H9 (cell line): Measurements from ENCODE around the gene EGFL8. TPM values are rescaled to one million over a fixed set of nuclear protein-coding genes. Genes with fewer than 3 reads are reported as not detected.

Experiments
- DNase-seq: peaks from one replicate; pipeline ENCODE4 v3.0.0-alpha.2; 2017
- H2AFZ ChIP-seq: one replicate; pipeline ENCODE4 v1.6.1; 2013; ENCODE audit warnings: mild to moderate bottlenecking, low read length, control low read depth, moderate library complexity
- H2AK5ac ChIP-seq: 2 replicates; pipeline ENCODE4 v1.6.1; 2013; ENCODE audit warnings: low read length, control low read depth, mixed read lengths; ENCODE audit not compliant: insufficient read length
- H2BK120ac ChIP-seq: one replicate; pipeline ENCODE4 v1.6.1; 2013; ENCODE audit warnings: low read depth, mild to moderate bottlenecking, low read length, control low read depth, inconsistent platforms; ENCODE audit not compliant: poor library complexity, severe bottlenecking
- H2BK12ac ChIP-seq: 2 replicates; pipeline ENCODE4 v1.6.1; 2013; ENCODE audit warnings: low read length, control low read depth, mixed read lengths, low read depth; ENCODE audit not compliant: insufficient read length
- H2BK15ac ChIP-seq: 2 replicates; pipeline ENCODE4 v1.6.1; 2013; ENCODE audit warnings: low read depth, low read length, control low read depth
- H2BK20ac ChIP-seq: one replicate; pipeline ENCODE4 v1.6.1; 2013; ENCODE audit warnings: low read depth, mild to moderate bottlenecking, low read length, control low read depth, inconsistent platforms; ENCODE audit not compliant: poor library complexity, severe bottlenecking
- H2BK5ac ChIP-seq: 2 replicates; pipeline ENCODE4 v1.6.1; 2013; ENCODE audit warnings: low read length, control low read depth, mixed read lengths; ENCODE audit not compliant: insufficient read length
- H3K14ac ChIP-seq: 2 replicates; pipeline ENCODE4 v1.6.1; 2013; ENCODE audit warnings: low read length, control low read depth; ENCODE audit not compliant: insufficient read depth
- H3K18ac ChIP-seq: 2 replicates; pipeline ENCODE4 v1.6.1; 2013; ENCODE audit warnings: low read depth, mild to moderate bottlenecking, mixed read lengths, low read length, control low read depth; ENCODE audit not compliant: insufficient read length
- H3K23ac ChIP-seq: 2 replicates; pipeline ENCODE4 v1.6.1; 2013; ENCODE audit warnings: low read length, control low read depth, mixed read lengths, low read depth; ENCODE audit not compliant: insufficient read length
- H3K23me2 ChIP-seq: 2 replicates; pipeline ENCODE4 v1.6.1; 2013; ENCODE audit warnings: low read depth, mild to moderate bottlenecking, mixed read lengths, low read length, control low read depth; ENCODE audit not compliant: insufficient read length, poor library complexity, severe bottlenecking
- H3K27ac ChIP-seq: 2 replicates; pipeline ENCODE4 v1.5.1; 2013; ENCODE audit warnings: low read length, control low read depth, mixed read lengths, low read depth; ENCODE audit not compliant: insufficient read length
- H3K27me3 ChIP-seq: 2 replicates; pipeline ENCODE4 v1.6.1; 2013; ENCODE audit warnings: low read length, control low read depth, inconsistent platforms; ENCODE audit not compliant: insufficient read depth
- H3K4ac ChIP-seq: 2 replicates; pipeline ENCODE4 v1.6.1; 2013; ENCODE audit warnings: low read depth, mild to moderate bottlenecking, control low read depth, inconsistent platforms, low read length, moderate library complexity
- H3K4me1 ChIP-seq: 2 replicates; pipeline ENCODE4 v1.6.1; 2013; ENCODE audit warnings: low read length, control low read depth, inconsistent platforms; ENCODE audit not compliant: insufficient read depth
- H3K4me2 ChIP-seq: 2 replicates; pipeline ENCODE4 v1.6.1; 2013; ENCODE audit warnings: low read length, control low read depth, mixed read lengths; ENCODE audit not compliant: insufficient read length, insufficient read depth
- H3K56ac ChIP-seq: 2 replicates; pipeline ENCODE4 v1.6.1; 2013; ENCODE audit warnings: low read depth, mild to moderate bottlenecking, mixed read lengths, low read length, control low read depth; ENCODE audit not compliant: insufficient read length
- H3K79me1 ChIP-seq: 2 replicates; pipeline ENCODE4 v1.6.1; 2013; ENCODE audit warnings: low read depth, mild to moderate bottlenecking, moderate library complexity, low read length, control low read depth, inconsistent platforms; ENCODE audit not compliant: insufficient read depth, poor library complexity, severe bottlenecking
- H3K79me2 ChIP-seq: 2 replicates; pipeline ENCODE4 v1.6.1; 2013; ENCODE audit warnings: low read length, control low read depth, inconsistent platforms; ENCODE audit not compliant: insufficient read depth
- H3K9ac ChIP-seq: 2 replicates; pipeline ENCODE4 v1.6.1; 2013; ENCODE audit warnings: low read length, control low read depth, mixed read lengths; ENCODE audit not compliant: insufficient read length; ENCODE audit errors: extremely low read depth
- H3K9me3 ChIP-seq: one replicate; pipeline ENCODE4 v1.6.1; 2013; ENCODE audit warnings: low read depth, low read length, inconsistent platforms; ENCODE audit not compliant: control insufficient read depth
- H3T11ph ChIP-seq: one replicate; pipeline ENCODE4 v1.6.1; 2013; ENCODE audit warnings: mild to moderate bottlenecking, low read length, control low read depth, inconsistent platforms
- H4K20me1 ChIP-seq: one replicate; pipeline ENCODE4 v1.6.1; 2013; ENCODE audit not compliant: control insufficient read depth, insufficient read length, insufficient read depth
- H4K5ac ChIP-seq: 2 replicates; pipeline ENCODE4 v1.6.1; 2013; ENCODE audit warnings: low read depth, mild to moderate bottlenecking, mixed read lengths, low read length, control low read depth; ENCODE audit not compliant: insufficient read length
- H4K8ac ChIP-seq: replicated peaks from 2 replicates; pipeline ENCODE4 v1.6.1; 2013; ENCODE audit warnings: low read length, control low read depth, mixed read lengths, low read depth; ENCODE audit not compliant: insufficient read length
- H4K91ac ChIP-seq: 2 replicates; pipeline ENCODE4 v1.6.1; 2013; ENCODE audit warnings: low read depth, mild to moderate bottlenecking, moderate library complexity, mixed read lengths, low read length, control low read depth; ENCODE audit not compliant: insufficient read length
- H3K27ac Mint-ChIP-seq, 3 experiments: 2 replicates in 2 of 3; 3 replicates in 1 of 3; pipeline ENCODE4 v1.8.0; 2020 to 2021; ENCODE audit warnings: mixed read lengths in 3 of 3, mild to moderate bottlenecking in 1 of 3, moderate library complexity in 1 of 3
- H3K27me3 Mint-ChIP-seq: 2 replicates; pipeline ENCODE4 v1.8.0; 2021; ENCODE audit warnings: low read depth, mild to moderate bottlenecking, moderate library complexity, mixed read lengths
- H3K36me3 Mint-ChIP-seq, 3 experiments: 2 replicates in 2 of 3; 3 replicates in 1 of 3; pipeline ENCODE4 v1.8.0; 2020 to 2021; ENCODE audit warnings: low read depth in 3 of 3, mixed read lengths in 3 of 3; ENCODE audit not compliant: insufficient read depth in 1 of 3
- H3K4me1 Mint-ChIP-seq, 2 experiments: 2 replicates each; pipeline ENCODE4 v1.8.0; 2020; ENCODE audit warnings: mixed read lengths in 2 of 2
- H3K4me3 Mint-ChIP-seq, 2 experiments: 2 replicates in 1 of 2; 3 replicates in 1 of 2; pipeline ENCODE4 v1.8.0; 2020 to 2021; ENCODE audit warnings: mild to moderate bottlenecking in 2 of 2, mixed read lengths in 2 of 2, moderate library complexity in 1 of 2
- H3K9me3 Mint-ChIP-seq, 2 experiments: 2 replicates in 1 of 2; 3 replicates in 1 of 2; pipeline ENCODE4 v1.8.0; 2020; ENCODE audit warnings: mild to moderate bottlenecking in 2 of 2, mixed read lengths in 2 of 2, moderate library complexity in 1 of 2
- CTCF ChIP-seq: fragments of 200-600 bp; sonication (generic); conservative IDR thresholded peaks from 3 replicates; pipeline ENCODE4 v1.8.0; 2021; ENCODE audit warnings: antibody characterized with exemption, mild to moderate bottlenecking
- WGBS: extraction: QIAGEN DNeasy Blood & Tissue Kit; methylation state at CpG from one replicate; pipeline ENCODE4 v1.1.7; 2013; ENCODE audit warnings: missing lambda C conversion rate, low lambda C conversion rate, mixed read lengths; ENCODE audit not compliant: insufficient read length; ENCODE audit errors: extremely low coverage; 5-methylcytosine and 5-hydroxymethylcytosine counted together
- total RNA-seq: library from RNA; stranded (reverse); gene quantifications from 2 replicates; pipeline ENCODE4 v1.2.1, GENCODE V29; 2021

The EGFL8 gene
- total RNA-seq, 1 experiment from 2014 or later, result 27.2 TPM

GRCh38 chr6:32139590-32139989, 24.8 kb upstream of the EGFL8 start:
- Histone ChIP-seq H2AFZ (no peak overlapping the region), H3K79me1 (no peaks in the 10 kb centered on the region), H3K4ac (no peak overlapping the region), H3K9ac (no peak overlapping the region), H4K91ac (no peak overlapping the region), H3K4me1 (no peaks in the 10 kb centered on the region), H3K18ac (no peak overlapping the region), H3K4me2 (no peak overlapping the region), H3K27me3 (no peaks in the 10 kb centered on the region), H2BK20ac (peak overlapping the region; percentile 45), H2BK15ac (no peak overlapping the region), H3K56ac (no peak overlapping the region), H3K23ac (no peak overlapping the region), H3K79me2 (no peaks in the 10 kb centered on the region), H3K23me2 (no peaks in the 10 kb centered on the region), H2BK12ac (no peak overlapping the region), H3K27ac (no peak overlapping the region), H3T11ph (no peak overlapping the region), H4K5ac (no peak overlapping the region), H3K14ac (no peak overlapping the region), H2AK5ac (no peak overlapping the region), H2BK5ac (no peak overlapping the region), H4K8ac (no peak overlapping the region), H3K9me3 (no peaks in the 10 kb centered on the region), H2BK120ac (no peak overlapping the region), H4K20me1 (no peaks in the 10 kb centered on the region)
- no peak overlapping the region for H3K4me3 Mint-ChIP-seq
- no peaks in the 10 kb centered on the region for H3K4me1 Mint-ChIP-seq
- no peak for TF ChIP-seq CTCF
- H3K27me3 Mint-ChIP-seq, result peaks cover 5% of the 10 kb centered on the region
- no peaks in the 10 kb centered on the region for H3K9me3 Mint-ChIP-seq
- peak overlapping the region in 1 of 3 experiments; percentile 31; a peak in 2 of 7 replicates for H3K27ac Mint-ChIP-seq
- no peaks in the 10 kb centered on the region for H3K36me3 Mint-ChIP-seq
- no CpG with 5 or more reads among the region's 5 CpGs for WGBS
- DNase-seq, result no peak
